Measurements from ENCODE around the gene OR52H1.

Gene OR52H1

GRCh38 chr11:5514841-5515240 is 33.5 kb downstream of the OR52H1 start:
- Histone ChIP-seq H3K4me1 (ENCODE audit: control insufficient read depth, insufficient read depth, low read length) (no peaks in the 10 kb centered on the region), H3K27ac (ENCODE audit: extremely low read depth, low read depth, low read length) (no peak overlapping the region), H3K9me3 (ENCODE audit: control insufficient read depth, insufficient read depth, low read depth, low read length) (no peaks in the 10 kb centered on the region), H3K4me3 (ENCODE audit: low read depth, low read length) (no peak overlapping the region), H3K36me3 (ENCODE audit: control insufficient read depth in 2 of 2, insufficient read depth in 1 of 2, low read length in 2 of 2) (no peaks in the 10 kb centered on the region)
- ChIA-PET POLR2A (no interaction called here), CTCF (interaction anchor here (1.2 kb wide), 1 partner anchor 10 kb away, joined by 4 read pairs; no protein-coding TSS in a partner anchor)
- TF ChIP-seq PBX3 (CRISPR knock-in tag; IDR thresholded peaks at IDR 0.05), result no peak
- TF ChIP-seq ZNF791 (tag by site-specific recombination; IDR thresholded peaks at IDR 0.05), result no peak
- no peak for TF ChIP-seq ZNF664 (tag by site-specific recombination; IDR thresholded peaks at IDR 0.05)

- POLR2A ChIA-PET, result no interaction called here
- no peak for TF ChIP-seq GLIS1 (tag by site-specific recombination; IDR thresholded peaks at IDR 0.05)
- TF ChIP-seq ZNF785 (tag by site-specific recombination; IDR thresholded peaks at IDR 0.05), result no peak
- TF ChIP-seq ZNF549 (tag by site-specific recombination; IDR thresholded peaks at IDR 0.05), result no peak
- no peak for TF ChIP-seq HOXA7 (CRISPR knock-in tag; IDR thresholded peaks at IDR 0.05; ENCODE audit: borderline replicate concordance)
- no peak for TF ChIP-seq ZNF148 (tag by site-specific recombination; IDR thresholded peaks at IDR 0.05; ENCODE audit: borderline replicate concordance)
- TF ChIP-seq ZNF513 (tag by site-specific recombination; IDR thresholded peaks at IDR 0.05), result no peak
- TF ChIP-seq GFI1B (tag by site-specific recombination; IDR thresholded peaks at IDR 0.05), result no peak
- TF ChIP-seq ZNF155 (tag by site-specific recombination; IDR thresholded peaks at IDR 0.05), result no peak
- no peak for TF ChIP-seq KLF9 (tag by site-specific recombination; IDR thresholded peaks at IDR 0.05; ENCODE audit: low read depth)
- TF ChIP-seq ZNF776 (tag by site-specific recombination; IDR thresholded peaks at IDR 0.05; ENCODE audit: borderline replicate concordance), result no peak
- no peak for TF ChIP-seq ELK4 (IDR thresholded peaks at IDR 0.05; ENCODE audit: borderline replicate concordance, low read depth, low read length)
- TF ChIP-seq ZNF138 (tag by site-specific recombination; IDR thresholded peaks at IDR 0.05; ENCODE audit: borderline replicate concordance), result no peak
- no peak within 1 kb of the TSS for H3K27ac ChIP-seq (ENCODE audit: extremely low read depth, low read depth, low read length)
- H3K4me3 ChIP-seq (ENCODE audit: low read depth, low read length), result no peak within 1 kb of the TSS
- no peaks in the 10 kb centered on the region for H3K9me3 ChIP-seq (ENCODE audit: control insufficient read depth, insufficient read depth, low read depth, low read length)
- no peaks in the 10 kb centered on the region for H3K36me3 ChIP-seq (ENCODE audit: control insufficient read depth in 2 of 2, insufficient read depth in 1 of 2, low read length in 2 of 2)
- CTCF ChIA-PET, result interaction anchor here (0.6 kb wide), 2 partner anchors 11 to 440 kb away, joined by 3 to 5 read pairs; no protein-coding TSS in a partner anchor
- no peaks in the 10 kb centered on the region for H3K4me1 ChIP-seq (ENCODE audit: control insufficient read depth, insufficient read depth, low read length)
Measured at GRCh38 chr11:5509803-5510202, 38.5 kb downstream of the OR52H1 start, which contains the start of gene UBQLN3. TSS of gene UBQLN3 (minus strand) at chr11:5509957. CDS start at chr11:5509558, 399 bp downstream.

- H3K4me1 ChIP-seq (ENCODE audit: control insufficient read depth, insufficient read depth, low read length), result no peaks in the 10 kb centered on the region
- no peak overlapping the region for H3K27ac ChIP-seq (ENCODE audit: extremely low read depth, low read depth, low read length)
- H3K36me3 ChIP-seq (ENCODE audit: control insufficient read depth in 2 of 2, insufficient read depth in 1 of 2, low read length in 2 of 2), result no peaks in the 10 kb centered on the region
- CTCF ChIA-PET, result no interaction called here
- no peak overlapping the region for H3K4me3 ChIP-seq (ENCODE audit: low read depth, low read length)
- POLR2A ChIA-PET, result no interaction called here
- no peaks in the 10 kb centered on the region for H3K9me3 ChIP-seq (ENCODE audit: control insufficient read depth, insufficient read depth, low read depth, low read length)
- TF ChIP-seq ZNF138 (tag by site-specific recombination; IDR thresholded peaks at IDR 0.05; ENCODE audit: borderline replicate concordance) (no peak), ZNF157 (tag by site-specific recombination; IDR thresholded peaks at IDR 0.05) (no peak), ZNF510 (tag by site-specific recombination; IDR thresholded peaks at IDR 0.05; ENCODE audit: insufficient replicate concordance) (no peak), ZNF544 (tag by site-specific recombination; IDR thresholded peaks at IDR 0.05) (no peak), ZNF645 (tag by site-specific recombination; IDR thresholded peaks at IDR 0.05) (no peak), ZNF843 (tag by site-specific recombination; IDR thresholded peaks at IDR 0.05) (no peak), ZNF148 (tag by site-specific recombination; IDR thresholded peaks at IDR 0.05; ENCODE audit: borderline replicate concordance) (no peak), ZBTB17 (tag by site-specific recombination; IDR thresholded peaks at IDR 0.05) (no peak), KLF16 (tag by site-specific recombination; IDR thresholded peaks at IDR 0.05) (no peak)
Measured at GRCh38 chr11:5508605-5509004, 39.7 kb downstream of the OR52H1 start.
